ENCODE data around the gene MICALL2.
A peak's percentile ranks its signal among the peaks of the same experiment; 100 is the strongest.

MICALL2 gene

DNA sequence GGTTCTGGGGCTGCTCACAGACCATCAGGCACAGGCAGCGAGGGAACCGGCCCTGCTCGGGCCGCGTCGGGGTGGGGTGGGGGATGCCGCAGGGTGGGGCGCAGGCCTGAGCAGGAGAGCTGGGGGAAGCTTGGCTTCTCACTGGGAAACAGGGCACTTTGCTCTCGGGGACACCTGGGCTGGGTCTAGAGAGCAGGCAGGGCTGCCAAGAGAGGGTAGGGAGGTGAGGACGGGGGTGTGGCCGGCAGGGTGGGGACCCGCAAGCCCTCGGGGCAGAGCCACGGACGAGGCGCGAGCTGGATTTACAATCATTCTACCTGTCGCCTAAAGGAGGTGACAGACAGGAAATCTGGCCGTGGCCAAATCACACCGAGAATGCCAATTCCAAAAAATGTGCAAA lies 33.9 kb upstream of the MICALL2 start:
- no peak for DNase-seq (ENCODE audit: low spot score)

DNA sequence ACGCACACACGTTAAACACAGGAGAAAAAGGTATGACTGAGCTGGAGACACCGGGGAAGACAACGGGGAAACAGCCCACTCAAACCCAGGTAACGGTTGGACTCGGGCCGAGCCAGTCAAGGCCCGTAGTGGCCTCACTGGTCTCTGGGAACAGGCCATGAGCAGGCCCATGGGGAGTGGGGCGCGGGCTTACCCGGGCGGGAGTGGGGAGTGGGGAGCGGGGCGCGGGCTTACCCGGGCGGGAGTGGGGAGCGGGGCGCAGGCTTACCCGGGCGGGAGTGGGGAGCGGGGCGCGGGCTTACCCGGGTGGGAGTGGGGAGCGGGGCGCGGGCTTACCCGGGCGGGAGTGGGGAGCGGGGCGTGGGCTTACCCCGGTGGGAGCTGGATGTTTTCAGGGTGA lies 33.4 kb upstream of the MICALL2 start:
- DNase-seq (ENCODE audit: low spot score): no peak

- no peak for DNase-seq (ENCODE audit: low spot score)
Observed at GRCh38 chr7:1492221-1492620, 33.0 kb upstream of the MICALL2 start.

- no peak for DNase-seq (ENCODE audit: low spot score)
Observed at GRCh38 chr7:1490837-1491236, 31.6 kb upstream of the MICALL2 start.

DNA sequence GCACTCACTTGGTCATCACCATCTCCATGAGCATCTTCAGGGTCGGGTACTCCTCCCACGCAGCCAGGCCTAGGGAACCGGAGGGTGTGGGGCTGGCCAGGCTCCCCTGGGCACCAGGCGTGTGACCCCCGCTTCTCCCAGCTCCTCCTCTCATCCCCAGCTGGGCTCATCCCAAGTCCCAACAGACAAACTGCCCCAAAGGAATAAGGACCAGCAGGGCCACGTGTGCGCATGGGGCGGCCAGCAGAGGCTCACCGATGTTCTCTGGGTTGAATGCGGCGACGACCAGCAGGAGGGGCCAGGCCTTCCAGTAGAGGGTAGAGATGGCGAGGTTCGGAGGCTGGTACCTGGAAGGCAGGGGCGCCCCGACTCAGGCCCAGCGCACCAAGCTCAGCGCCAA lies 30.1 kb upstream of the MICALL2 start:
- DNase-seq (ENCODE audit: low spot score): no peak

- no peak for DNase-seq (ENCODE audit: low spot score)
Observed at GRCh38 chr7:1488016-1488415, 28.7 kb upstream of the MICALL2 start.

DNA sequence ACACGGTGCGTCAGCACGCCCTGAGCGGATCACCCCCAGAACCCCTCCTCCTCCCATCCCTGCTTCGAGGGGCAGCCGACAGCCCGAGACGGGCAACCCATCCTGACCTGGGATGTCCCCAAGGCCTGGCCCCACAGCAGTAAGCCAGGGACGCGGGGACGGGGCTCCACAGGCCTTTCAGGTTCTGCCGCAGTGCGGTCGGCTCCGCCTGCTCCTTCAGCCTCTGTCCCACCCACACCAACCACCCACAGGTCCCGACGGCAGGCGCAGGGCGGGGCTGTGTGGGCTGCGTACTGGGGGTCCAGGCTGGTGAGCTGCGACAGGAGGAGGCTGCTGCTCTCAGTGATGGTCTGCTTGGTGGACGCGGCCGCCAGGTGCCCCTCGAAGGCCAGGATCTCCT lies 28.2 kb upstream of the MICALL2 start:
- no peak for DNase-seq (ENCODE audit: low spot score)

DNA sequence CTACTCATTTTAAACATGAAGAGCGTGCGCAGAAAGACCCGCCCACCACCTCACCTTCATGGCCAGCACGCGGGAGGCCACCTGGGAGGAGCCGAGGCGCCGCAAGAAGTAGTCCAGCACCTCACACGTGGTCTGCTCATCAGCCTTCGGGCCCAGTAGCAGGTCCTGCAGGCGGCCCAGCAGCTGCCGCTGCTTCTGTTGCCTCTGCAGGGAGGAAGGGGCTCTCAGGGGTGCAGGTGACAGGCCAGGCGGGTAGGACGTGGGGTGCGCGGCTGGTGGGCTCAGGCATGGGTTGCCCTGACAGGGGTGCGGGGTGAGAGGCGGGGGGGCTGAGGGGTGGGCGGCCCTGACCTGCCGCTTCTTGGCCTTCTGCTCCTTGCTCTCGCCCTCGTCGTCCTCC lies 27.3 kb upstream of the MICALL2 start:
- no peak for DNase-seq (ENCODE audit: low spot score)

DNA sequence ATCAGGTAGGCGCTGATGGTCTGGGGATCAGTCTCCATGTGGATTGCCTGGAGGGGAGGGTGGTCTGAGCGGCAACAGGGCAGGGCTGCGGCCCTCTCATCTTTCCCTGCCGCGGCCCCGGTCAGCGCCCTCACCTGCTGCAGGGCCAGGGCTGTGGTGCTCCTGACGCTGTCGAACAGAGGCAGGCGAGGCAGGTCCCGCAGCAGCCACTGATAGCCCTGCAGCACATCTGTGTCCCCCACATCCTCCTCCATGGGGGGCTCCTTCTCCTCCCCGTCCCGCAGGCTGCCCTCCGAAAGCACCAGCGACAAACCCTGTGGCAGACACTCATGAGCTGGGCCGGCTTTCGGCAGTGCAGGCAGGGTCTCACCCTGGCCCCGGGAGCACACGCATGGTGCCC lies 25.9 kb upstream of the MICALL2 start:
- no peak for DNase-seq (ENCODE audit: low spot score)

DNA sequence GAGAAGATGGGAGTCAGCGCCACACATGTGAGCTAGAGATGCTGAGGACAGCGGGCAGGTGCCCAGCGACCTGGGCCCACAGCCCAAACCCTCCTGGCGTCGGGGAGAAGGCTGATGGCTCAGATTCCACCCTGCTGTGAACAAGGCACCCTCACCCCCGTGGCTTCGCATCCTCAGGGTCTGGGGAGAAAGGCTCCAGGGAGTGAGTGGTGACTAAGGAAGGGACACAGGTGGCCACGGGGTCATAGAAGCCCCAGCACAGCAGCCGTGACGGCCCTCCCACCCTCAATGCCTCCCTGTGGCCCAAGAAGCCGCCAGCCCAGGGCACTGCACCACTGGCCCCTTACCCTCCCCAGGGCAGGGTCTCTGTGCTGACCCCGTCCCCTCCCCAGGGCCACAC lies 25.3 kb upstream of the MICALL2 start:
- DNase-seq (ENCODE audit: low spot score): no peak

DNA sequence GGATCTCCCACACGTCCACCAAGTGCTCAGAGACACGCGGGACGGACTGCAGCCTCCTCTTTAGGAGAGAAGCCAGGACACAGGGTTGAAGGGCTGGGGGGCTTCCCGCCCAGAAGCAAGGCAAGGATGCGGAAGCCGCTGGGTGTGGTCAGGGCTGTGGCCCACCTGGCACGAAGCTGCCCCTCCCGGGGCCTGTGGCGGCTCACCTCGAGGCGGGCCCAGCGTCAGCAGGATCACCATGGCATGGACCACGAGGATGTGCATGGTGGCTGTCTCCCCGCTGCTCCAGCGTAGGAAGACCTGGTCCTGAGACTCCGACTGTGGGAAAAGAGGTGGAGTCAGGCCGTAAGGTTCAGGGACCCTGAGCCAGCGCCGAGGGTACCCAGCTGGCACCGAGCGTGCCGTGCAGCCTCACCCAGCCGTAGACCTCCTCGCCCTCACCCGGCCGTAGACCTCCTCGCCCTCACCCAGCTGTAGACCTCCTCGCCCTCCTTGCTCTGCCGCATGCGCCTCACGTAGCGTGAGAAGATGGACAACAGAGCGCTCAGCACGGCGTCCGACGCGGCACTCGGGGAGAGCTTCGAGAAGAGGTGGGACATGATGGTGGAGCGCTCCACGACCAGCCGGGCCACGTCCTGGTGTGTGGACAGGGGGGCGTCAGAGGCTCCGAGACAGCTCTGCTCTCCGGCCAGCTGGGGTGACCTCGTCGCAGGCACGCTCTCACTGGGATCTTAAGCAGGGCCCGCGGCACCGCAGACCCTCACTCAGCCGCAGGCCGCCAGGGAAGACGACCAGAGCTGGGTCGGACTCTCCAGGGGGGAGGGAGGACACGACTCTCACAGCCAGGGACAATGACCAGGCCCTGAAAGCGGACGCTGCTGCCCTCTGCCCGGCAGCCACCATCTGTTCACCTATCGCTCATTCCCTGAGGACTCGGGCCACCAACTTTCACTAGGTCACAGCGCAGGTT lies 24.6 kb upstream of the MICALL2 start:
- DNase-seq (ENCODE audit: low spot score): no peak

GRCh38 chr7:1483079-1483478 lies 23.8 kb upstream of the MICALL2 start:
- no peak for DNase-seq (ENCODE audit: low spot score)

DNA sequence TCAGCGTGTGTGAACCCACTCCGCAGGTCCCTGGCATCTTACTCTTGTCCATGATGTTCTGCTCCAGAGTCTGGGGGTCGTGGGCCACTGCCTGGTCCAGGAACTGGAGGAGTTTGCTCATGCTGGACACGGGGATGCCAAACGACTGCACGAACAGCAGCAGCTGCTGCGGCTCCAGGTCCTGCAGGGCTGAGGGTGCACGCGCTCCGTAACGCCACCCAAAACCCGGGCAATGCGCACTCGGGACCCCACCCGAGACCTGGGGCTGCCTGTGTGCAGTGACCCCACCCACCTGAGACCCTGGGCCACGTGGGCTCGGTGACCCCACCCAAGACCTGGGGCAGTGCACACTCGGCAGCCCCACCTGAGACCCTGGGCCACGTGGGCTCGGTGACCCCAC lies 22.0 kb upstream of the MICALL2 start:
- DNase-seq (ENCODE audit: low spot score): no peak

DNA sequence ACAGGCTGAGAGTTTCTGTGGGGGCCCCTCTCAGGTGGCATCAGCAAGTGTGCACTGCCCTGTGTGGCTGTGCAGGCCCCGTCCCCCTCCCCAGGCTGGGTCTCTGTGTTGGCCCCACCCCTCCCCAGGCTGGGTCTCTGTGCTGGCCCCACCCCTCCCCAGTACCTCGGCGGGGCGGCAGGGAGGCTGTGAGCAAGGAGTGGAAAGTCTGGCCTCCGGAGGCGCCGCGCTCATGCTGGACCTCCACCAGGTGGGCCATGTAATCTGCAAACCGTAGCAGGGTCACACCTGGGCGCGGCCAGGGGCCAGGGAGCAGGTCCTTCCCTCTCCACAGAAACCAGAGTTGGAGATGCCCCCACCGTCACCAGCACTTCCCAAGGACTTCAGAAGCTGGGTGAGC lies 21.4 kb upstream of the MICALL2 start:
- DNase-seq (ENCODE audit: low spot score): no peak

GRCh38 chr7:1479287-1479686 lies 20.0 kb upstream of the MICALL2 start:
- no peak for DNase-seq (ENCODE audit: low spot score)

DNA sequence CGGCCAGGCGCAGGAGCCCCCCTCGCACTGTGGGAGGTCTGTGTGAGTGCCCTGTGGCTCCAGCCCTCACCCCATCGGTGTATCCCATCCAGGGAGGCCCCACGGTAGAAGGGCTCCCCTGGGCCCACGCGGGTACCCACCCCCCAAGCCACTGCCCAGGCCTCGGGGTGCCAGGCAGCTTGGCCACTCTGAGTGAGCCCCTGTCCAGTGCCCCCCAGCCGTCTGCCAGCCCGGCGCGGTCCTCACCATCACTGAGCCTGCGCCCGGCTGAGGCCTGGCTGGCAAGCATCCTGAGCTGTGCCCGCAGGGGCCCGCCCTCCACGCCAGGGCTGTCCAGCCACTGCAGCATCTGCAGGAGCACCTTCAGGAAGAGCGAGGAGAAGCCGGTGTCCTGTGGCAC lies 19.2 kb upstream of the MICALL2 start:
- DNase-seq (ENCODE audit: low spot score): no peak

- DNase-seq (ENCODE audit: low spot score): no peak
Observed at GRCh38 chr7:1476859-1477258, 17.6 kb upstream of the MICALL2 start.

GRCh38 chr7:1475991-1476390 lies 16.7 kb upstream of the MICALL2 start:
- no peak for DNase-seq (ENCODE audit: low spot score)

GRCh38 chr7:1475393-1475792 lies 16.1 kb upstream of the MICALL2 start:
- DNase-seq (ENCODE audit: low spot score): no peak

GRCh38 chr7:1474736-1475135 lies 15.5 kb upstream of the MICALL2 start:
- DNase-seq (ENCODE audit: low spot score): no peak

DNA sequence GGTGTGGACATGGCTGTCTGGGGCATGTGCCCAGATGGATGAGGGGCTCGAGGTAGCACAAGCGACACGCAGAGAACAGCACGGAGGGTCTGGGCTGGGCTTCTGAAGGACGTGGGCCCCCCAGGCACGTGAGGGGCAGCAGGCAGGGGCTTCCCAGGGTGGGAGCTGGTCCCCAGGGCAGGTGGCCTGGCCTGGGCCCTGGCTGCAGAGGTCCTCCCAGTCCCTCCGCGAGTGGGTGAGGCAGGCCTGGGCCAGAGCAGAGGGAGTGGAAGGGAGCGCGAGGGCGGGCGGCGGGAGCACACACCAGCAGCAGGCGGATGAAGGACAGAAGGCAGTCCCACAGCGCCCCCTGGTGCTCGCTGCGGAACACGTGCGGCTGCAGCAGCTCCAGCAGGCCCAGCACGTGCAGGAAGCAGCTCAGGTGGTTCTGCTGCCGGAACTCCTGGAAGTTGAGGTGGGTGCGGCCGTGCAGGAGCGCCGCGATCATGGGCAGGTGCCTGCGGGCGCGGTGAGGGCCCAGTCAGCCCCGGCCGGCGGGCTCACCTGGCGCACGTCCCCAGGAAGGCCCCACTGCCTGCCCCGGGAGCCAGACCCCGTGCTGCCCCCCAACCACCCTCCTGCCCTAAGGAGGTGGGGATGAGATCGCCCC lies 14.7 kb upstream of the MICALL2 start:
- DNase-seq (ENCODE audit: low spot score): peak; percentile 84

GRCh38 chr7:1470901-1471300 lies 11.6 kb upstream of the MICALL2 start:
- DNase-seq (ENCODE audit: low spot score): no peak

DNA sequence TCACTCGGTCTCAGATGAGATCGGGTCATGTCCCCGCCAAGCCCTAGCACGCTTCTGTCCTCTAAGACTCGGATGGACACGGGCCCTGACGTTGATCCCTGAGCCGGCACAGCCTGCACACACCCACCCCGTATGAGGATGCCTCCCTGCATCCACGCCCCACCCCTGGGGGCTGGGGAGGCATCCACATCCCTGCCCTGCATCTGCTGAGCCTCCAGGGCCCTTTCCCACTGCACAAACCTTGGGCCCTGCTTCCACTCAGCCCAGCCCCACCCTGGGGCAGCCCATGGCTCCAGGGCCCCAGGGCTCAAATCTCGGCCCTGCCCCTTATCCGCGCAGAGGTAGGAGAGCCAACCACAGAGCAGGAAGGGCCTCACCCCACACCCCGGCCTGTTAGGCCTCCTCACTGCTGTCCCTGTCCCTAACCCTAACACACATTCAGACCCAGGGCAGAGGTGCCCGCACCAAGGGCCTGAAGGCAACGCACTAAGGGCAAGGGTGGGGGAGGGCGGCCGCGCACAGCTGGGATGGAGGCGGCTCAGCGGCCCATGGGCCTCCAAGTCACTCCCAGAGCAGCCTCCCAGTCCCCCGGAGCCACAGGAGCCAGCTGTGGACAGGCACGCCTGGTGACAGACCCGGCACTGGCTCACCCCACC lies 9.5 kb upstream of the MICALL2 start:
- DNase-seq (ENCODE audit: low spot score): no peak

Data from CD4-positive, alpha-beta T cell treated with Interleukin-15 for 4 hours (primary cell).